HEK293 (cell line): ENCODE data around the gene PKD2L1.

Experiments
- BCL11A ChIP-seq: fragments of 450-650 bp; formaldehyde crosslinking; IDR thresholded peaks from 2 replicates; pipeline ENCODE4 v1.5.1; 2016; ENCODE audit warnings: low read depth, missing biosample characterization, missing genetic modification characterization
- GLI4 ChIP-seq: fragments of 450-650 bp; formaldehyde crosslinking; IDR thresholded peaks from 2 replicates; pipeline ENCODE4 v1.5.1; 2016; ENCODE audit warnings: missing biosample characterization, missing genetic modification characterization
- GLIS1 ChIP-seq: fragments of 450-650 bp; formaldehyde crosslinking; IDR thresholded peaks from 2 replicates; pipeline ENCODE4 v1.5.1; 2016; ENCODE audit warnings: missing biosample characterization, missing genetic modification characterization
- KLF7 ChIP-seq: fragments of 450-650 bp; formaldehyde crosslinking; IDR thresholded peaks from 2 replicates; pipeline ENCODE4 v1.5.1; 2016; ENCODE audit warnings: missing biosample characterization, missing genetic modification characterization, borderline replicate concordance
- KLF9 ChIP-seq: fragments of 450-650 bp; formaldehyde crosslinking; IDR thresholded peaks from 2 replicates; pipeline ENCODE4 v1.5.1; 2016; ENCODE audit warnings: missing biosample characterization, missing genetic modification characterization, low read depth
- MEIS1 ChIP-seq: sonication (generic); formaldehyde crosslinking; IDR thresholded peaks from 2 replicates; pipeline ENCODE4 v1.8.1; 2022; ENCODE audit warnings: missing genetic modification reagents, mild to moderate bottlenecking, borderline replicate concordance
- REPIN1 ChIP-seq: fragments of 450-650 bp; formaldehyde crosslinking; IDR thresholded peaks from 2 replicates; pipeline ENCODE4 v1.5.1; 2017; ENCODE audit warnings: missing biosample characterization, missing genetic modification characterization, low read depth
- ZBTB48 ChIP-seq: fragments of 450-650 bp; formaldehyde crosslinking; IDR thresholded peaks from 2 replicates; pipeline ENCODE4 v1.5.1; 2016; ENCODE audit warnings: missing biosample characterization, missing genetic modification characterization
- ZFP69B ChIP-seq: fragments of 450-650 bp; formaldehyde crosslinking; IDR thresholded peaks from 2 replicates; pipeline ENCODE4 v1.5.1; 2016; ENCODE audit warnings: missing biosample characterization, missing genetic modification characterization
- ZNF155 ChIP-seq: fragments of 450-650 bp; formaldehyde crosslinking; IDR thresholded peaks from 2 replicates; pipeline ENCODE4 v1.5.1; 2016; ENCODE audit warnings: missing biosample characterization, missing genetic modification characterization
- ZNF184 ChIP-seq: fragments of 450-650 bp; IDR thresholded peaks from 2 replicates; pipeline ENCODE4 v1.5.1; 2018; ENCODE audit warnings: missing biosample characterization, mild to moderate bottlenecking, missing genetic modification characterization
- ZNF211 ChIP-seq: fragments of 450-650 bp; formaldehyde crosslinking; IDR thresholded peaks from 2 replicates; pipeline ENCODE4 v1.5.1; 2016; ENCODE audit warnings: low read depth, missing biosample characterization, missing genetic modification characterization
- ZNF239 ChIP-seq: fragments of 450-650 bp; formaldehyde crosslinking; IDR thresholded peaks from 2 replicates; pipeline ENCODE4 v1.5.1; 2016; ENCODE audit warnings: missing biosample characterization, missing genetic modification characterization
- ZNF248 ChIP-seq: fragments of 450-650 bp; formaldehyde crosslinking; IDR thresholded peaks from 2 replicates; pipeline ENCODE4 v1.5.1; 2017; ENCODE audit warnings: missing biosample characterization, missing genetic modification characterization
- ZNF292 ChIP-seq: fragments of 450-650 bp; formaldehyde crosslinking; IDR thresholded peaks from 2 replicates; pipeline ENCODE4 v1.5.1; 2016; ENCODE audit warnings: low read depth, missing biosample characterization, missing genetic modification characterization, borderline replicate concordance
- ZNF324 ChIP-seq: fragments of 450-650 bp; formaldehyde crosslinking; IDR thresholded peaks from 2 replicates; pipeline ENCODE4 v1.5.1; 2016; ENCODE audit warnings: missing biosample characterization, missing genetic modification characterization
- ZNF354C ChIP-seq: fragments of 450-650 bp; formaldehyde crosslinking; IDR thresholded peaks from 2 replicates; pipeline ENCODE4 v1.5.1; 2016; ENCODE audit warnings: missing biosample characterization, missing genetic modification characterization, low read depth, borderline replicate concordance
- ZNF391 ChIP-seq: fragments of 450-650 bp; formaldehyde crosslinking; IDR thresholded peaks from 2 replicates; pipeline ENCODE4 v1.5.1; 2016; ENCODE audit warnings: low read depth, missing biosample characterization, missing genetic modification characterization, borderline replicate concordance
- ZNF549 ChIP-seq: fragments of 450-650 bp; IDR thresholded peaks from 2 replicates; pipeline ENCODE4 v1.5.1; 2018; ENCODE audit warnings: missing biosample characterization, missing genetic modification characterization, mild to moderate bottlenecking, inconsistent platforms, moderate library complexity
- ZNF600 ChIP-seq: fragments of 450-650 bp; formaldehyde crosslinking; IDR thresholded peaks from 2 replicates; pipeline ENCODE4 v1.5.1; 2016; ENCODE audit warnings: missing biosample characterization, missing genetic modification characterization
- ZNF623 ChIP-seq: fragments of 450-650 bp; formaldehyde crosslinking; IDR thresholded peaks from 2 replicates; pipeline ENCODE4 v1.5.1; 2016; ENCODE audit warnings: missing biosample characterization, missing genetic modification characterization
- ZNF664 ChIP-seq: fragments of 450-650 bp; formaldehyde crosslinking; IDR thresholded peaks from 2 replicates; pipeline ENCODE4 v1.5.1; 2016; ENCODE audit warnings: missing biosample characterization, missing genetic modification characterization
- ZNF785 ChIP-seq: fragments of 450-650 bp; formaldehyde crosslinking; IDR thresholded peaks from 2 replicates; pipeline ENCODE4 v1.5.1; 2016; ENCODE audit warnings: missing biosample characterization, missing genetic modification characterization
- TF ChIP-seq, protein P1 (sequence below): fragments of 450-650 bp; formaldehyde crosslinking; IDR thresholded peaks from 2 replicates; pipeline ENCODE4 v1.5.1; 2016; ENCODE audit warnings: missing biosample characterization, missing genetic modification characterization
- TF ChIP-seq, protein P2 (sequence below): fragments of 450-650 bp; formaldehyde crosslinking; conservative IDR thresholded peaks from 2 replicates; pipeline ENCODE4 v1.5.1; 2016; ENCODE audit warnings: low read depth, missing biosample characterization, missing genetic modification characterization

Gene PKD2L1

DNA sequence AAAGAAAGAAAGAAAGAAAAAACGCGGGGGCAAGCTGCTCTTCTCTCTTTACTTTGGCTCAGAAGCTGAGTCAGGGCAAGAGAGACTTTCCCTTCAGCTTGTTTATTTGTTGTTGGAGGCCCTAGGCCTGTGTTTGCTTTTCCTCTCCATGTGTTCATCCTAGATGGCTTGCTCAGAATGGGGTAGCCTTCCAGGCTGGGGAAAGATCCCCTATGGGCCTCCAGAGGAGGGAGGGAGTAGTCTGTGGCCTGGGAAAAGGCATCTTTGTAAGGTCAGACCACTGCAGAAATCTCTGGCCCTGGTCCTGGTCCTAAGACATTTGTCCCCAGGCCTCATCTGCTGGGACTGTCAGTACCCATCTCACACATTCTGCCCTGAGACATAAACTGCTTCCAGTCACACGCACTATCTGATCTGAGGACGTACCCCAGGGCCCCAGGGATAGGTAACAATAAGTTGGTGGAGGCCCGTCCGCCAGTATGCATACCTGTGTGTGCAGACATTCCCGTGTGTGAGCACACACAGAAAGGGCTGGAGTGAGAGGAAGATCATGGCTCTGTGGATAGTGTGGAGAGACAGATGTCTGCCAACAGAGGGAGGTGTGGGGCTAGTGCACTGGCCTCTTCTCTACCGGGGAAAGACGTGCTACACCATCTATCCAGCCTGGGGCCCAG is 12.1 kb upstream of the PKD2L1 start (continued):
- TF ChIP-seq ZNF600 (0 out of 2 replicates have a peak, but pooled peaks have one; percentile 36), GLI4 (tag by site-specific recombination) (no peak), ZNF155 (no peak), MEIS1 (CRISPR knock-in tag) (no peak), ZFP69B (tag by site-specific recombination) (peak; percentile 32; the same call in 1 of the 2 replicates), ZNF239 (no peak), ZNF211 (tag by site-specific recombination) (no peak), GLIS1 (tag by site-specific recombination) (no peak), ZNF549 (tag by site-specific recombination) (no peak), ZBTB48 (tag by site-specific recombination) (no peak), ZNF292 (tag by site-specific recombination) (no peak), KLF7 (tag by site-specific recombination) (no peak), ZNF391 (tag by site-specific recombination) (no peak), BCL11A (tag by site-specific recombination) (no peak), REPIN1 (tag by site-specific recombination) (no peak), ZNF354C (tag by site-specific recombination) (no peak), ZNF324 (tag by site-specific recombination) (no peak), ZNF664 (no peak), ZNF623 (tag by site-specific recombination) (no peak), ZNF248 (tag by site-specific recombination) (no peak), ZNF785 (tag by site-specific recombination) (no peak), ZNF184 (no peak), KLF9 (no peak)
- TF ChIP-seq, protein P1, sequence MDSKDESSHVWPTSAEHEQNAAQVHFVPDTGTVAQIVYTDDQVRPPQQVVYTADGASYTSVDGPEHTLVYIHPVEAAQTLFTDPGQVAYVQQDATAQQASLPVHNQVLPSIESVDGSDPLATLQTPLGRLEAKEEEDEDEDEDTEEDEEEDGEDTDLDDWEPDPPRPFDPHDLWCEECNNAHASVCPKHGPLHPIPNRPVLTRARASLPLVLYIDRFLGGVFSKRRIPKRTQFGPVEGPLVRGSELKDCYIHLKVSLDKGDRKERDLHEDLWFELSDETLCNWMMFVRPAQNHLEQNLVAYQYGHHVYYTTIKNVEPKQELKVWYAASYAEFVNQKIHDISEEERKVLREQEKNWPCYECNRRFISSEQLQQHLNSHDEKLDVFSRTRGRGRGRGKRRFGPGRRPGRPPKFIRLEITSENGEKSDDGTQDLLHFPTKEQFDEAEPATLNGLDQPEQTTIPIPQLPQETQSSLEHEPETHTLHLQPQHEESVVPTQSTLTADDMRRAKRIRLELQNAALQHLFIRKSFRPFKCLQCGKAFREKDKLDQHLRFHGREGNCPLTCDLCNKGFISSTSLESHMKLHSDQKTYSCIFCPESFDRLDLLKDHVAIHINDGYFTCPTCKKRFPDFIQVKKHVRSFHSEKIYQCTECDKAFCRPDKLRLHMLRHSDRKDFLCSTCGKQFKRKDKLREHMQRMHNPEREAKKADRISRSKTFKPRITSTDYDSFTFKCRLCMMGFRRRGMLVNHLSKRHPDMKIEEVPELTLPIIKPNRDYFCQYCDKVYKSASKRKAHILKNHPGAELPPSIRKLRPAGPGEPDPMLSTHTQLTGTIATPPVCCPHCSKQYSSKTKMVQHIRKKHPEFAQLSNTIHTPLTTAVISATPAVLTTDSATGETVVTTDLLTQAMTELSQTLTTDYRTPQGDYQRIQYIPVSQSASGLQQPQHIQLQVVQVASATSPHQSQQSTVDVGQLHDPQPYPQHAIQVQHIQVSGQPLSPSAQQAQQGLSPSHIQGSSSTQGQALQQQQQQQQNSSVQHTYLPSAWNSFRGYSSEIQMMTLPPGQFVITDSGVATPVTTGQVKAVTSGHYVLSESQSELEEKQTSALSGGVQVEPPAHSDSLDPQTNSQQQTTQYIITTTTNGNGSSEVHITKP (tag by site-specific recombination), result peak; percentile 52
- TF ChIP-seq, protein P2, sequence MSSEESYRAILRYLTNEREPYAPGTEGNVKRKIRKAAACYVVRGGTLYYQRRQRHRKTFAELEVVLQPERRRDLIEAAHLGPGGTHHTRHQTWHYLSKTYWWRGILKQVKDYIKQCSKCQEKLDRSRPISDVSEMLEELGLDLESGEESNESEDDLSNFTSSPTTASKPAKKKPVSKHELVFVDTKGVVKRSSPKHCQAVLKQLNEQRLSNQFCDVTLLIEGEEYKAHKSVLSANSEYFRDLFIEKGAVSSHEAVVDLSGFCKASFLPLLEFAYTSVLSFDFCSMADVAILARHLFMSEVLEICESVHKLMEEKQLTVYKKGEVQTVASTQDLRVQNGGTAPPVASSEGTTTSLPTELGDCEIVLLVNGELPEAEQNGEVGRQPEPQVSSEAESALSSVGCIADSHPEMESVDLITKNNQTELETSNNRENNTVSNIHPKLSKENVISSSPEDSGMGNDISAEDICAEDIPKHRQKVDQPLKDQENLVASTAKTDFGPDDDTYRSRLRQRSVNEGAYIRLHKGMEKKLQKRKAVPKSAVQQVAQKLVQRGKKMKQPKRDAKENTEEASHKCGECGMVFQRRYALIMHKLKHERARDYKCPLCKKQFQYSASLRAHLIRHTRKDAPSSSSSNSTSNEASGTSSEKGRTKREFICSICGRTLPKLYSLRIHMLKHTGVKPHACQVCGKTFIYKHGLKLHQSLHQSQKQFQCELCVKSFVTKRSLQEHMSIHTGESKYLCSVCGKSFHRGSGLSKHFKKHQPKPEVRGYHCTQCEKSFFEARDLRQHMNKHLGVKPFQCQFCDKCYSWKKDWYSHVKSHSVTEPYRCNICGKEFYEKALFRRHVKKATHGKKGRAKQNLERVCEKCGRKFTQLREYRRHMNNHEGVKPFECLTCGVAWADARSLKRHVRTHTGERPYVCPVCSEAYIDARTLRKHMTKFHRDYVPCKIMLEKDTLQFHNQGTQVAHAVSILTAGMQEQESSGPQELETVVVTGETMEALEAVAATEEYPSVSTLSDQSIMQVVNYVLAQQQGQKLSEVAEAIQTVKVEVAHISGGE, result no peak
